ENCODE results near the gene WDR87.
A peak's percentile ranks its signal among the peaks of the same experiment; 100 is the strongest.

WDR87 gene

GRCh38 chr19:37938353-37938752 lies 32.0 kb upstream of the WDR87 start:
- DNase-seq (ENCODE audit: extremely low read depth, low read depth): no peak
- no peak for TF ChIP-seq CTCF (IDR thresholded peaks at IDR 0.05; ENCODE audit: low read depth, low read length)

- no peak for TF ChIP-seq CTCF (IDR thresholded peaks at IDR 0.05; ENCODE audit: low read depth, low read length)
These were observed 30.5 kb upstream of the WDR87 start for GRCh38 chr19:37936886-37937285.

GRCh38 chr19:37936166-37936565 lies 29.8 kb upstream of the WDR87 start:
- TF ChIP-seq CTCF (IDR thresholded peaks at IDR 0.05; ENCODE audit: low read depth, low read length): no peak
- no peak for DNase-seq (ENCODE audit: extremely low read depth, low read depth)

More at GRCh38 chr19:37936886-37937285, 30.5 kb upstream of the WDR87 start:
- no peak for DNase-seq (ENCODE audit: extremely low read depth, low read depth)

- no peak for DNase-seq (ENCODE audit: extremely low read depth, low read depth)
- no peak for TF ChIP-seq CTCF (IDR thresholded peaks at IDR 0.05; ENCODE audit: low read depth, low read length)
These were observed 28.9 kb upstream of the WDR87 start for GRCh38 chr19:37935341-37935740.

- TF ChIP-seq CTCF (IDR thresholded peaks at IDR 0.05; ENCODE audit: low read depth, low read length): no peak
- no peak for DNase-seq (ENCODE audit: extremely low read depth, low read depth)
These were observed 27.6 kb upstream of the WDR87 start for GRCh38 chr19:37933937-37934358.

GRCh38 chr19:37932985-37933936 lies 26.9 kb upstream of the WDR87 start:
- no peak for TF ChIP-seq CTCF (IDR thresholded peaks at IDR 0.05; ENCODE audit: low read depth, low read length)
- DNase-seq (ENCODE audit: extremely low read depth, low read depth): no peak

GRCh38 chr19:37931881-37932655 lies 25.7 kb upstream of the WDR87 start:
- no peak for DNase-seq (ENCODE audit: extremely low read depth, low read depth)
- peak; percentile 9 for TF ChIP-seq CTCF (IDR thresholded peaks at IDR 0.05; ENCODE audit: low read depth, low read length)

All from AG09319 (cell line).